ENCODE results near the gene ABCC3.

DNA sequence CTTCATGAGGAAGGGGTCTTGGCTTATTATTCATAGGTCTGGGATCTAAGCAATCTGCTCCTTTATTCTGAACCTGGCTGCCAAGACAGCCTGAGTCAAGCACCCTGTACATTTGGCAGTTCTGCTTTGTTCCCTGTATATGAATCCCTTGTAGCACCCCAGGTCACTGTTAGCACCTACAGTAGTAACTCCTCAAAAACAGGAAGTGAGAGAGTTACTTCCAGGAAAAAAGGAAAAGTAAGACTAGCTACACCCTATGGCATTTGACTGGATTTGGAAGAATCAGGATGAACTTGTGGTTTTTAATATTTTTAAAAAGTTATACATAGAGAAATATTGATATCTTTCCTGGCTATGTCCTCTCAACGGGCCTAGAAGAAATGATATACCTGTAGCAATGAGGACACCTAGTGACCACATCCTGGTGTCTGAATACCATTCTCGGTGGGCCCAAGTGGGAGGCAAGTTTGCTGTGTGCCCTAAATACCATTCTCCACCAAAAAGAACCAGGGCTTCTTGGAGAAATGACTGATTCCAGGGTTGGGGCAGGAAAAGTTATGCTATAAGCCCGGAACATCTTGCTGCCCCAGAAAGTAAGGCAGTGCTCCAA is 63.1 kb downstream of the ABCC3 start:
- TF ChIP-seq CTCF (IDR thresholded peaks at IDR 0.05) = no peak
- no peak for TF ChIP-seq POLR2AphosphoS5 (IDR thresholded peaks at IDR 0.05)

Data from breast epithelium (tissue), 3 donors.